H1 (cell line): ENCODE results near the gene ADGRV1. TPM values are rescaled to one million over a fixed set of nuclear protein-coding genes. Genes with fewer than 3 reads are reported as not detected.

Experiments
- CTCF ChIA-PET: fragments of 300-600 bp; sonication (Branson Sonifier 250); formaldehyde crosslinking; loops from one replicate; lab custom pipeline; 2021; ENCODE audit not compliant: partially characterized antibody; lab: Charles Lee
- POLR2A ChIA-PET: fragments of 300-600 bp; sonication (Branson Sonifier 250); formaldehyde crosslinking; loops from one replicate; lab custom pipeline; 2021; ENCODE audit warnings: inconsistent platforms; ENCODE audit not compliant: partially characterized antibody; lab: Charles Lee
- DNase-seq, 2 experiments: peaks; one replicate each; pipeline versions ENCODE4 v3.0.0 to v3.0.0-alpha.2; 2010 to 2022; ENCODE audit warnings: low spot score in 2 of 2, low read depth in 1 of 2, mixed read lengths in 1 of 2
- FAIRE-seq: peaks from 2 replicates; lab custom pipeline; 2011; peaks lifted over from hg19 to GRCh38; lab: Jason Lieb, UNC
- H2AFZ ChIP-seq: 2 replicates; pipeline ENCODE4 v1.8.1; 2012; ENCODE audit warnings: low read length, inconsistent platforms
- H2AK5ac ChIP-seq: 2 replicates; pipeline ENCODE4 v1.6.1; 2013; ENCODE audit warnings: low read depth, low read length
- H2BK120ac ChIP-seq: replicated peaks from 2 replicates; pipeline ENCODE3; 2013; ENCODE audit warnings: low read depth, low read length, inconsistent platforms
- H2BK12ac ChIP-seq: 2 replicates; pipeline ENCODE4 v1.6.1; 2013; ENCODE audit warnings: low read depth, low read length
- H2BK15ac ChIP-seq: 2 replicates; pipeline ENCODE4 v1.6.1; 2013; ENCODE audit warnings: low read length
- H2BK20ac ChIP-seq: 2 replicates; pipeline ENCODE4 v1.6.1; 2013; ENCODE audit warnings: low read length
- H2BK5ac ChIP-seq: 2 replicates; pipeline ENCODE4 v1.6.1; 2013; ENCODE audit warnings: low read depth, low read length
- H3K14ac ChIP-seq: 2 replicates; pipeline ENCODE4 v1.6.1; 2013; ENCODE audit warnings: inconsistent platforms; ENCODE audit not compliant: insufficient read length
- H3K18ac ChIP-seq: 2 replicates; pipeline ENCODE4 v1.6.1; 2013; ENCODE audit warnings: low read length; ENCODE audit errors: extremely low read depth
- H3K23ac ChIP-seq: 2 replicates; pipeline ENCODE4 v1.6.1; 2013; ENCODE audit warnings: inconsistent platforms; ENCODE audit not compliant: insufficient read length
- H3K23me2 ChIP-seq: 2 replicates; pipeline ENCODE4 v1.6.1; 2013; ENCODE audit warnings: low read depth, low read length
- H3K27ac ChIP-seq: 2 replicates; pipeline ENCODE4 v1.6.1; 2011; ENCODE audit warnings: low read depth, low read length, inconsistent platforms
- H3K27me3 ChIP-seq, 4 experiments: replicated peaks in 1 of 4; 1 replicate in 1 of 4; 2 replicates in 3 of 4; pipeline versions ENCODE4 v1.6.1 to v1.8.1; 2011 to 2013; ENCODE audit warnings: low read length in 3 of 4, mild to moderate bottlenecking in 3 of 4, inconsistent platforms in 2 of 4, mixed read lengths in 2 of 4, moderate library complexity in 1 of 4; ENCODE audit not compliant: control insufficient read depth in 3 of 4, insufficient read depth in 3 of 4; ENCODE audit errors: extremely low read depth in 1 of 4
- H3K36me3 ChIP-seq, 4 experiments: 2 replicates each; pipeline versions ENCODE4 v1.6.1 to v1.8.1; 2011 to 2013; ENCODE audit warnings: mild to moderate bottlenecking in 4 of 4, low read length in 3 of 4, moderate library complexity in 2 of 4, control low read depth in 1 of 4, inconsistent platforms in 1 of 4; ENCODE audit not compliant: insufficient read depth in 4 of 4, control insufficient read depth in 2 of 4
- H3K4ac ChIP-seq: replicated peaks from 2 replicates; pipeline ENCODE3; 2013; ENCODE audit warnings: low read length, low read depth, mixed read lengths, inconsistent platforms; ENCODE audit not compliant: insufficient read length
- H3K4me1 ChIP-seq, 4 experiments: replicated peaks in 1 of 4; 1 replicate in 1 of 4; 2 replicates in 3 of 4; pipeline versions ENCODE4 v1.6.1 to v1.8.1; 2011 to 2013; ENCODE audit warnings: low read length in 3 of 4, inconsistent platforms in 2 of 4, mixed read lengths in 1 of 4; ENCODE audit not compliant: insufficient read depth in 4 of 4, control insufficient read depth in 3 of 4
- H3K4me2 ChIP-seq, 2 experiments: 2 replicates each; pipeline versions ENCODE4 v1.6.1 to v1.8.1; 2011 to 2013; ENCODE audit warnings: low read depth in 2 of 2, low read length in 2 of 2, control low read depth in 1 of 2, inconsistent platforms in 1 of 2, mild to moderate bottlenecking in 1 of 2; ENCODE audit not compliant: insufficient read depth in 1 of 2
- H3K4me3 ChIP-seq, 4 experiments: fragments of 200-600, 300-600 bp in 1 of 4; sonication (generic), shearing (Covaris generic), sonication (Bioruptor Twin) in 1 of 4; 2 replicates each; pipeline versions ENCODE4 v1.5.1 to v1.8.1; 2011 to 2016; ENCODE audit warnings: low read length in 4 of 4, low read depth in 3 of 4, control low read depth in 2 of 4, inconsistent platforms in 2 of 4, mild to moderate bottlenecking in 2 of 4, mixed read lengths in 1 of 4, moderate library complexity in 1 of 4; ENCODE audit not compliant: insufficient read depth in 2 of 4; ENCODE audit errors: extremely low read depth in 1 of 4
- H3K56ac ChIP-seq: replicated peaks from 2 replicates; pipeline ENCODE3; 2013; ENCODE audit warnings: low read depth, mild to moderate bottlenecking, mixed read lengths, low read length, inconsistent platforms; ENCODE audit not compliant: insufficient read length
- H3K79me1 ChIP-seq: 2 replicates; pipeline ENCODE4 v1.6.1; 2013; ENCODE audit warnings: low read depth, low read length, control low read depth
- H3K79me2 ChIP-seq, 2 experiments: 2 replicates each; pipeline versions ENCODE4 v1.6.1 to v1.8.1; 2012 to 2013; ENCODE audit warnings: low read length in 2 of 2, mild to moderate bottlenecking in 2 of 2, inconsistent platforms in 1 of 2; ENCODE audit not compliant: insufficient read depth in 2 of 2, control insufficient read depth in 1 of 2
- H3K9ac ChIP-seq, 4 experiments: replicated peaks in 1 of 4; 1 replicate in 1 of 4; 2 replicates in 3 of 4; pipeline versions ENCODE4 v1.6.1 to v1.8.1; 2011 to 2013; ENCODE audit warnings: low read depth in 3 of 4, low read length in 3 of 4, control low read depth in 2 of 4, mild to moderate bottlenecking in 2 of 4, moderate library complexity in 2 of 4, inconsistent platforms in 1 of 4; ENCODE audit errors: extremely low read depth in 1 of 4
- H3K9me3 ChIP-seq, 2 experiments: 2 replicates each; pipeline versions ENCODE4 v1.6.1 to v1.8.1; 2012 to 2013; ENCODE audit warnings: mild to moderate bottlenecking in 2 of 2, moderate library complexity in 2 of 2, control low read depth in 1 of 2, inconsistent platforms in 1 of 2, low read depth in 1 of 2, low read length in 1 of 2, mixed read lengths in 1 of 2; ENCODE audit not compliant: insufficient read depth in 2 of 2
- H4K20me1 ChIP-seq, 2 experiments: replicated peaks in 1 of 2; 2 replicates each; pipeline versions ENCODE3 to v1.8.1; 2011 to 2013; ENCODE audit warnings: inconsistent platforms in 2 of 2, low read length in 2 of 2, mild to moderate bottlenecking in 1 of 2; ENCODE audit not compliant: insufficient read depth in 2 of 2, control insufficient read depth in 1 of 2
- H4K5ac ChIP-seq: 2 replicates; pipeline ENCODE4 v1.6.1; 2013; ENCODE audit warnings: low read length, low read depth, mixed read lengths, inconsistent platforms; ENCODE audit not compliant: insufficient read length
- H4K8ac ChIP-seq: 2 replicates; pipeline ENCODE4 v1.8.0; 2013; ENCODE audit warnings: mild to moderate bottlenecking, moderate library complexity, low read length, inconsistent platforms; ENCODE audit not compliant: insufficient read depth; ENCODE audit errors: extremely low read depth
- H4K91ac ChIP-seq: replicated peaks from 2 replicates; pipeline ENCODE3; 2013; ENCODE audit warnings: low read length, mixed read lengths, inconsistent platforms; ENCODE audit not compliant: insufficient read length
- BRCA1 ChIP-seq: IDR thresholded peaks from 2 replicates; pipeline ENCODE4 v1.6.1; 2012; ENCODE audit warnings: low read depth, low read length, improper control_type of control experiment
- CHD1 ChIP-seq: IDR thresholded peaks from 2 replicates; pipeline ENCODE4 v1.6.1; 2012; ENCODE audit warnings: low read depth, low read length, improper control_type of control experiment
- EGR1 ChIP-seq: IDR thresholded peaks from 2 replicates; pipeline ENCODE4 v1.6.1; 2011; ENCODE audit warnings: low read depth, low read length, borderline replicate concordance
- EZH2 ChIP-seq: fragments of 200-600 bp; sonication (generic); IDR thresholded peaks from 2 replicates; pipeline ENCODE4 v1.7.1; 2012; ENCODE audit warnings: low read depth, mild to moderate bottlenecking, moderate library complexity, low read length, inconsistent platforms; ENCODE audit not compliant: severe bottlenecking
- HDAC2 ChIP-seq, 2 experiments: fragments of 300-600 bp in 1 of 2; sonication (generic) in 1 of 2; IDR thresholded peaks; 2 replicates each; pipeline ENCODE4 v1.6.1; 2011 to 2012; ENCODE audit warnings: low read depth in 2 of 2, low read length in 2 of 2, mild to moderate bottlenecking in 2 of 2, moderate library complexity in 2 of 2, borderline replicate concordance in 1 of 2, inconsistent platforms in 1 of 2
- MAFK ChIP-seq: IDR thresholded peaks from 2 replicates; pipeline ENCODE4 v1.6.1; 2012; ENCODE audit warnings: low read depth, mild to moderate bottlenecking, improper control_type of control experiment, low read length
- POLR2A ChIP-seq, 2 experiments: IDR thresholded peaks; 1 replicate in 1 of 2; 2 replicates in 1 of 2; pipeline ENCODE4 v1.6.1; 2011; ENCODE audit warnings: low read depth in 2 of 2, low read length in 2 of 2, mild to moderate bottlenecking in 2 of 2; ENCODE audit errors: control extremely low read depth in 1 of 2
- POU5F1 ChIP-seq: IDR thresholded peaks from 2 replicates; pipeline ENCODE4 v1.6.1; 2011; ENCODE audit warnings: low read depth, mild to moderate bottlenecking, low read length, moderate library complexity
- RAD21 ChIP-seq, 2 experiments: IDR thresholded peaks in 1 of 2; conservative IDR thresholded peaks in 1 of 2; 2 replicates each; pipeline ENCODE4 v1.6.1; 2011; ENCODE audit warnings: low read depth in 2 of 2, low read length in 2 of 2, improper control_type of control experiment in 1 of 2, inconsistent platforms in 1 of 2, mild to moderate bottlenecking in 1 of 2, moderate library complexity in 1 of 2
- RXRA ChIP-seq: IDR thresholded peaks from 2 replicates; pipeline ENCODE4 v1.6.1; 2011; ENCODE audit warnings: low read depth, mild to moderate bottlenecking, low read length, moderate library complexity; ENCODE audit not compliant: insufficient read depth
- SIN3A ChIP-seq, 2 experiments: IDR thresholded peaks in 1 of 2; conservative IDR thresholded peaks in 1 of 2; 2 replicates each; pipeline ENCODE4 v1.6.1; 2011 to 2012; ENCODE audit warnings: low read length in 2 of 2, improper control_type of control experiment in 1 of 2, low read depth in 1 of 2, mild to moderate bottlenecking in 1 of 2
- SIRT6 ChIP-seq: IDR thresholded peaks from one replicate; pipeline ENCODE4 v1.7.1; 2012; ENCODE audit warnings: low read length, inconsistent platforms
- TAF1 ChIP-seq: IDR thresholded peaks from 2 replicates; pipeline ENCODE4 v1.6.1; 2011; ENCODE audit warnings: mild to moderate bottlenecking, low read depth, low read length
- polyA plus RNA-seq, 7 experiments: library from polyadenylated mRNA; depleted of rRNA in 3 of 7; stranded (reverse) in 5 of 7; unstranded in 2 of 7; fragments of >200 nt in 5 of 7; fragments of 200-250 nt in 2 of 7; gene quantifications; 1 replicate in 5 of 7; 2 replicates in 1 of 7; 4 replicates in 1 of 7; pipeline versions ENCODE4 v1.2.1 to v1.2.3, GENCODE V29; 2011 to 2013; ENCODE audit warnings: missing spikeins in 2 of 7, mixed read lengths in 2 of 7
- total RNA-seq: library from RNA; stranded (reverse); fragmentation: NEBNext Ultra II Directional; extraction: Animal tissue kit (Norgen Biotek cat#: 25700); gene quantifications from 2 replicates; pipeline ENCODE4 v1.2.1, GENCODE V29; 2021
- TF ChIP-seq, protein P1 (sequence below): IDR thresholded peaks from 2 replicates; pipeline ENCODE4 v1.6.1; 2011; ENCODE audit warnings: low read length, improper control_type of control experiment

The ADGRV1 gene
- total and polyA plus RNA-seq, 2 of the 8 experiments (the other 6 are each of a cell fraction or from before 2014, with no cell fraction given) = 53.1 to 62.2 TPM

- Histone ChIP-seq H2BK20ac (no peak overlapping the region), H3K9me3 (no peaks in the 10 kb centered on the region), H4K5ac (no peak overlapping the region), H3K9ac (no peak overlapping the region), H2AFZ (no peak overlapping the region), H3K56ac (no peak overlapping the region), H3K79me2 (no peaks in the 10 kb centered on the region), H3K4me1 (no peaks in the 10 kb centered on the region), H2BK120ac (no peak overlapping the region), H3K23me2 (no peaks in the 10 kb centered on the region), H3K4me3 (no peak overlapping the region), H2BK12ac (no peak overlapping the region), H2AK5ac (no peak overlapping the region), H3K23ac (no peak overlapping the region), H3K27ac (no peak overlapping the region), H2BK5ac (no peak overlapping the region), H3K27me3 (no peaks in the 10 kb centered on the region), H3K18ac (no peak overlapping the region), H3K4ac (no peak overlapping the region), H3K79me1 (no peaks in the 10 kb centered on the region; the same call in 1 of the 2 replicates), H3K4me2 (no peak overlapping the region), H4K20me1 (peaks cover 0 to 1% of the 10 kb centered on the region in 2 experiments), H2BK15ac (no peak overlapping the region), H3K14ac (no peak overlapping the region), H4K8ac (no peak overlapping the region), H4K91ac (no peak overlapping the region), H3K36me3 (peaks cover 0 to 8% (median 0%) of the 10 kb centered on the region in 4 experiments; a peak in 1 of 8 replicates)
- CTCF ChIA-PET = interaction anchor here (1.1 kb wide), 1 partner anchor 53 kb away, joined by 3 read pairs; no protein-coding TSS in a partner anchor
- POLR2A ChIA-PET = no interaction called here
- DNase-seq (no peak), FAIRE-seq (no peak)
- TF ChIP-seq HDAC2 (IDR thresholded peaks at IDR 0.05; ENCODE audit: borderline replicate concordance in 1 of 2, low read depth in 2 of 2, low read length in 2 of 2) = no peak
- TF ChIP-seq MAFK = no peak
- TF ChIP-seq RAD21 (IDR thresholded peaks at IDR 0.05 in 1 of 2, conservative IDR thresholded peaks at IDR 0.05 in 1 of 2; ENCODE audit: low read depth in 2 of 2, low read length in 2 of 2) = no peak
- TF ChIP-seq, protein P1, sequence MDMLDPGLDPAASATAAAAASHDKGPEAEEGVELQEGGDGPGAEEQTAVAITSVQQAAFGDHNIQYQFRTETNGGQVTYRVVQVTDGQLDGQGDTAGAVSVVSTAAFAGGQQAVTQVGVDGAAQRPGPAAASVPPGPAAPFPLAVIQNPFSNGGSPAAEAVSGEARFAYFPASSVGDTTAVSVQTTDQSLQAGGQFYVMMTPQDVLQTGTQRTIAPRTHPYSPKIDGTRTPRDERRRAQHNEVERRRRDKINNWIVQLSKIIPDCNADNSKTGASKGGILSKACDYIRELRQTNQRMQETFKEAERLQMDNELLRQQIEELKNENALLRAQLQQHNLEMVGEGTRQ = no peak
- no peak for TF ChIP-seq BRCA1
- TF ChIP-seq POLR2A (IDR thresholded peaks at IDR 0.05; ENCODE audit: control extremely low read depth in 1 of 2, low read depth in 2 of 2, low read length in 2 of 2) = no peak
- TF ChIP-seq EZH2 = no peak
- TF ChIP-seq RXRA = no peak
- no peak for TF ChIP-seq TAF1
- no peak for TF ChIP-seq CHD1
- TF ChIP-seq EGR1 = no peak
- no peak for TF ChIP-seq POU5F1
- no peak for TF ChIP-seq SIRT6
- TF ChIP-seq SIN3A (conservative IDR thresholded peaks at IDR 0.05 in 1 of 2, IDR thresholded peaks at IDR 0.05 in 1 of 2; ENCODE audit: low read depth in 1 of 2, low read length in 2 of 2) = no peak
These were observed 425.1 kb downstream of the ADGRV1 start for GRCh38 chr5:90983711-90984124.
